ENCODE data around the gene AOPEP.

DNA sequence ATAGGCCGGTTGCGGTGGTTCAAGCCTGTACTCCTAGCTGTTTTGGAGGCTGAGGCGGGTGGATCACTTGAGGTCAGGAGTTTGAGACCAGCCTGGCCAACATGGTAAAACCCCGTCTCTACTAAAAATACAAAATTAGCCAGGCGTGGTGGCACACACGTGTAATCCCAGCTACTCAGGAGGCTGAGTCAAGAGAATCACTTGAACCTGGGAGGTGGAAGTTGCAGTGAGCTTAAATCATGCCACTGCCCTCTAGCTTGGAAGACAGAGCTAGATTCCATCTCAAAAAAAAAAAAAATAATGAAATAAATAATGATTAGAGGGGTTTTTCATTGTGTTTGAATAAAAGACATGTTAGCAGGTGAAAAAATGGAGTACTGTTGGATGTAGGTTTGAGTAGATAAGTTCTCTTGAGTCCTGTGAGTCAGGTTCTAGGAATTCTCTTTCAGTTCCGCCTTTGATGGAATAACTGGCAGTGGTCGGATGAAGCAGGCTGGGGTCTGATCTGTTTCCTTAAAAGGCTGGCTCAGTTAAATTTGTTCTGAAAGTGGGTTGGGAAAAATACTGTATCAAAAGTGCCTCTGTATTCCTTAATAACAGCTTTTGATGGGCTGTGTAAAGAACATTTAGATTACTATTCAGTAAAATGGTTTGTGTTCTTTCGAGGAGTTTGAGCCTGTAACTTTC, 73.2 kb downstream of the AOPEP start:
- TF ChIP-seq POLR2A (IDR thresholded peaks at IDR 0.05; ENCODE audit: low read depth, low read length) (no peak), SPI1 (IDR thresholded peaks at IDR 0.05; ENCODE audit: low read depth, low read length) (no peak), TAF1 (IDR thresholded peaks at IDR 0.05; ENCODE audit: low read depth, low read length) (no peak)

All from GM12891 (cell line).